SK-N-SH treated with all-trans-retinoic acid at 6 μM for 48 hours (cell line): Measurements from ENCODE around the gene SFI1.

Experiments
- ARNTL ChIP-seq: fragments of 450-650 bp; formaldehyde crosslinking; IDR thresholded peaks from 2 replicates; pipeline ENCODE4 v1.5.0; 2020; ENCODE audit warnings: low read depth, mild to moderate bottlenecking, moderate library complexity, borderline replicate concordance
- ISL1 ChIP-seq: fragments of 250-450 bp; sonication (Bioruptor Pico); IDR thresholded peaks from 2 replicates; pipeline ENCODE4 v2.1.2; 2022; ENCODE audit warnings: mild to moderate bottlenecking, moderate library complexity
- OSR1 ChIP-seq: fragments of 250-450 bp; sonication (Bioruptor Pico); IDR thresholded peaks from 2 replicates; pipeline ENCODE4 v1.8.0; 2022; ENCODE audit warnings: moderate library complexity, mild to moderate bottlenecking, inconsistent platforms
- PATZ1 ChIP-seq: fragments of 250-450 bp; sonication (Bioruptor Pico); IDR thresholded peaks from 2 replicates; pipeline ENCODE4 v1.8.0; 2020; ENCODE audit warnings: mild to moderate bottlenecking, moderate library complexity, borderline replicate concordance
- RARB ChIP-seq: fragments of 250-450 bp; sonication (Bioruptor Pico); IDR thresholded peaks from 2 replicates; pipeline ENCODE4 v1.8.0; 2021; ENCODE audit warnings: mild to moderate bottlenecking, moderate library complexity
- TCF4 ChIP-seq: fragments of 250-450 bp; sonication (Bioruptor Pico); IDR thresholded peaks from 2 replicates; pipeline ENCODE4 v1.8.0; 2021; ENCODE audit warnings: mild to moderate bottlenecking, moderate library complexity, borderline replicate concordance
- ZFP3 ChIP-seq: fragments of 250-450 bp; sonication (Bioruptor Pico); IDR thresholded peaks from 2 replicates; pipeline ENCODE4 v1.5.0; 2020; ENCODE audit warnings: mild to moderate bottlenecking, moderate library complexity
- ZFP30 ChIP-seq: fragments of 450-650 bp; formaldehyde crosslinking; IDR thresholded peaks from 2 replicates; pipeline ENCODE4 v1.5.0; 2022; ENCODE audit warnings: mild to moderate bottlenecking, moderate library complexity
- ZNF565 ChIP-seq: fragments of 450-650 bp; formaldehyde crosslinking; conservative IDR thresholded peaks from 2 replicates; pipeline ENCODE4 v1.5.0; 2020; ENCODE audit warnings: low read depth, mild to moderate bottlenecking, moderate library complexity
- ZNF70 ChIP-seq: fragments of 450-650 bp; formaldehyde crosslinking; IDR thresholded peaks from 2 replicates; pipeline ENCODE4 v1.5.0; 2020; ENCODE audit warnings: mild to moderate bottlenecking, moderate library complexity
- ZNF8 ChIP-seq: fragments of 450-650 bp; formaldehyde crosslinking; IDR thresholded peaks from 2 replicates; pipeline ENCODE4 v1.5.0; 2020; ENCODE audit warnings: mild to moderate bottlenecking, moderate library complexity
- TF ChIP-seq, protein P1 (sequence below): fragments of 250-450 bp; sonication (Bioruptor Pico); IDR thresholded peaks from 2 replicates; pipeline ENCODE4 v1.5.1; 2021; ENCODE audit warnings: mild to moderate bottlenecking, moderate library complexity
- TF ChIP-seq, protein P2 (sequence below): fragments of 250-450 bp; sonication (Bioruptor Pico); IDR thresholded peaks from 2 replicates; pipeline ENCODE4 v1.5.1; 2020; ENCODE audit warnings: low read depth, mild to moderate bottlenecking, moderate library complexity

- no peak for TF ChIP-seq ZFP30 (CRISPR knock-in tag)
- TF ChIP-seq, protein P1, sequence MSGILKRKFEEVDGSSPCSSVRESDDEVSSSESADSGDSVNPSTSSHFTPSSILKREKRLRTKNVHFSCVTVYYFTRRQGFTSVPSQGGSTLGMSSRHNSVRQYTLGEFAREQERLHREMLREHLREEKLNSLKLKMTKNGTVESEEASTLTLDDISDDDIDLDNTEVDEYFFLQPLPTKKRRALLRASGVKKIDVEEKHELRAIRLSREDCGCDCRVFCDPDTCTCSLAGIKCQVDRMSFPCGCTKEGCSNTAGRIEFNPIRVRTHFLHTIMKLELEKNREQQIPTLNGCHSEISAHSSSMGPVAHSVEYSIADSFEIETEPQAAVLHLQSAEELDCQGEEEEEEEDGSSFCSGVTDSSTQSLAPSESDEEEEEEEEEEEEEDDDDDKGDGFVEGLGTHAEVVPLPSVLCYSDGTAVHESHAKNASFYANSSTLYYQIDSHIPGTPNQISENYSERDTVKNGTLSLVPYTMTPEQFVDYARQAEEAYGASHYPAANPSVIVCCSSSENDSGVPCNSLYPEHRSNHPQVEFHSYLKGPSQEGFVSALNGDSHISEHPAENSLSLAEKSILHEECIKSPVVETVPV (CRISPR knock-in tag) = no peak
- TF ChIP-seq ZFP3 (CRISPR knock-in tag) = no peak
- TF ChIP-seq PATZ1 = no peak
- TF ChIP-seq, protein P2, sequence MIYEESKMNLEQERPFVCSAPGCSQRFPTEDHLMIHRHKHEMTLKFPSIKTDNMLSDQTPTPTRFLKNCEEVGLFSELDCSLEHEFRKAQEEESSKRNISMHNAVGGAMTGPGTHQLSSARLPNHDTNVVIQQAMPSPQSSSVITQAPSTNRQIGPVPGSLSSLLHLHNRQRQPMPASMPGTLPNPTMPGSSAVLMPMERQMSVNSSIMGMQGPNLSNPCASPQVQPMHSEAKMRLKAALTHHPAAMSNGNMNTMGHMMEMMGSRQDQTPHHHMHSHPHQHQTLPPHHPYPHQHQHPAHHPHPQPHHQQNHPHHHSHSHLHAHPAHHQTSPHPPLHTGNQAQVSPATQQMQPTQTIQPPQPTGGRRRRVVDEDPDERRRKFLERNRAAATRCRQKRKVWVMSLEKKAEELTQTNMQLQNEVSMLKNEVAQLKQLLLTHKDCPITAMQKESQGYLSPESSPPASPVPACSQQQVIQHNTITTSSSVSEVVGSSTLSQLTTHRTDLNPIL = no peak
- no peak for TF ChIP-seq RARB (CRISPR knock-in tag)
- TF ChIP-seq ZNF565 (CRISPR knock-in tag) = no peak
- TF ChIP-seq TCF4 = no peak
- TF ChIP-seq ZNF8 (CRISPR knock-in tag) = no peak
- TF ChIP-seq ARNTL (CRISPR knock-in tag) = no peak
- no peak for TF ChIP-seq ZNF70 (CRISPR knock-in tag)
- no peak for TF ChIP-seq ISL1
- TF ChIP-seq OSR1 (CRISPR knock-in tag) = no peak
Observed at GRCh38 chr22:31447337-31447736, 49.0 kb upstream of the SFI1 start.
